Endothelial cell of umbilical vein (primary cell): Measurements from ENCODE around the gene PZP. TPM values are rescaled to one million over a fixed set of nuclear protein-coding genes. Genes with fewer than 3 reads are reported as not detected.

Experiments used
- BruUV-seq: library from RNA; stranded (reverse); fragments of 400-500 nt; replicated peaks from 2 replicates; lab custom pipeline; 2021; lab: Mats Ljungman, UMichigan
- CTCF ChIA-PET: fragments of 300-600, 350-600 bp; sonication (Branson Sonifier 250); formaldehyde crosslinking; loops from one replicate; lab custom pipeline; 2021; ENCODE audit warnings: antibody characterized with exemption, inconsistent platforms; lab: Charles Lee
- POLR2A ChIA-PET: fragments of 300-600, 350-600 bp; sonication (Branson Sonifier 250); formaldehyde crosslinking; loops from one replicate; lab custom pipeline; 2021; ENCODE audit warnings: antibody characterized with exemption, inconsistent platforms; lab: Charles Lee
- DNase-seq: peaks from one replicate; pipeline ENCODE4 v3.0.0-alpha.2; 2011; ENCODE audit warnings: low read depth, low spot score
- FAIRE-seq: peaks from 2 replicates; lab custom pipeline; 2011; peaks lifted over from hg19 to GRCh38; lab: Jason Lieb, UNC
- H2AFZ ChIP-seq: 2 replicates; pipeline ENCODE4 v1.6.0; 2012; ENCODE audit warnings: low read depth, low read length, control low read depth, inconsistent platforms
- H3K27ac ChIP-seq: 2 replicates; pipeline ENCODE4 v1.5.1; 2011; ENCODE audit warnings: low read depth, mild to moderate bottlenecking, control low read depth, low read length, moderate library complexity; ENCODE audit not compliant: insufficient read depth
- H3K27me3 ChIP-seq, 2 experiments: 2 replicates each; pipeline versions ENCODE4 v1.6.0 to v1.6.1; 2011; ENCODE audit warnings: low read length in 2 of 2, mixed read lengths in 1 of 2; ENCODE audit not compliant: control insufficient read depth in 2 of 2, insufficient read depth in 2 of 2
- H3K36me3 ChIP-seq, 2 experiments: 2 replicates in 1 of 2; 3 replicates in 1 of 2; pipeline ENCODE4 v1.5.1; 2011; ENCODE audit warnings: low read length in 2 of 2, mild to moderate bottlenecking in 1 of 2, moderate library complexity in 1 of 2; ENCODE audit not compliant: control insufficient read depth in 2 of 2, insufficient read depth in 2 of 2; ENCODE audit errors: extremely low read depth in 1 of 2
- H3K4me1 ChIP-seq: 3 replicates; pipeline ENCODE4 v1.5.1; 2011; ENCODE audit warnings: mild to moderate bottlenecking, low read length; ENCODE audit not compliant: control insufficient read depth, insufficient read depth; ENCODE audit errors: extremely low read depth
- H3K4me2 ChIP-seq: 2 replicates; pipeline ENCODE4 v1.6.1; 2011; ENCODE audit warnings: low read length, control low read depth, mixed read lengths; ENCODE audit not compliant: insufficient read depth
- H3K4me3 ChIP-seq, 3 experiments: fragments of 200-600 bp in 1 of 3; sonication (generic), shearing (Covaris generic) in 1 of 3; replicated peaks in 1 of 3; 2 replicates each; pipeline ENCODE4 v1.5.1; 2011 to 2016; ENCODE audit warnings: control low read depth in 3 of 3, low read length in 3 of 3, mild to moderate bottlenecking in 2 of 3, inconsistent platforms in 1 of 3, low read depth in 1 of 3, moderate library complexity in 1 of 3; ENCODE audit not compliant: insufficient read depth in 1 of 3
- H3K79me2 ChIP-seq: 2 replicates; pipeline ENCODE4 v1.6.0; 2012; ENCODE audit warnings: low read length, inconsistent platforms; ENCODE audit not compliant: control insufficient read depth, insufficient read depth
- H3K9ac ChIP-seq: replicated peaks from 2 replicates; pipeline ENCODE3; 2011; ENCODE audit warnings: low read length, control low read depth; ENCODE audit not compliant: insufficient read depth; ENCODE audit errors: extremely low read depth
- H3K9me1 ChIP-seq: replicated peaks from 3 replicates; pipeline ENCODE4 v1.6.0; 2011; ENCODE audit warnings: mild to moderate bottlenecking, low read length; ENCODE audit not compliant: control insufficient read depth, insufficient read depth; ENCODE audit errors: extremely low read depth
- H3K9me3 ChIP-seq: replicated peaks from 2 replicates; pipeline ENCODE4 v1.5.1; 2012; ENCODE audit warnings: low read length, inconsistent platforms; ENCODE audit not compliant: control insufficient read depth, insufficient read depth
- H4K20me1 ChIP-seq: replicated peaks from 2 replicates; pipeline ENCODE3; 2011; ENCODE audit warnings: mild to moderate bottlenecking, low read length; ENCODE audit not compliant: control insufficient read depth, insufficient read depth; ENCODE audit errors: extremely low read depth
- CTCF ChIP-seq, 2 donors: IDR thresholded peaks; 1 replicate in 1 of 2; 2 replicates in 1 of 2; pipeline ENCODE4 v1.5.1; 2011; ENCODE audit warnings: low read length in 2 of 2, mild to moderate bottlenecking in 2 of 2, moderate library complexity in 2 of 2, control low read depth in 1 of 2, inconsistent platforms in 1 of 2, low read depth in 1 of 2; ENCODE audit not compliant: insufficient read depth in 1 of 2; ENCODE audit errors: extremely low read depth in 1 of 2
- EZH2 ChIP-seq: IDR thresholded peaks from 2 replicates; pipeline ENCODE4 v1.6.1; 2012; ENCODE audit warnings: borderline replicate concordance, low read depth, mild to moderate bottlenecking, moderate library complexity, low read length, inconsistent platforms; ENCODE audit not compliant: severe bottlenecking
- FOS ChIP-seq: IDR thresholded peaks from 2 replicates; pipeline ENCODE4 v1.6.1; 2011; ENCODE audit warnings: mild to moderate bottlenecking, low read length, moderate library complexity, borderline replicate concordance; ENCODE audit not compliant: insufficient read depth
- GATA2 ChIP-seq: IDR thresholded peaks from 2 replicates; pipeline ENCODE4 v1.7.0; 2011; ENCODE audit warnings: low read depth, mild to moderate bottlenecking, moderate library complexity, mixed read lengths, low read length; ENCODE audit not compliant: insufficient read length, insufficient read depth
- JUN ChIP-seq: IDR thresholded peaks from 2 replicates; pipeline ENCODE4 v1.6.1; 2011; ENCODE audit warnings: borderline replicate concordance, low read depth; ENCODE audit not compliant: insufficient read length, insufficient read depth
- MYC ChIP-seq: IDR thresholded peaks from one replicate; pipeline ENCODE4 v1.6.1; 2011; ENCODE audit warnings: mild to moderate bottlenecking, low read depth, low read length
- POLR2A ChIP-seq: IDR thresholded peaks from 2 replicates; pipeline ENCODE4 v1.6.1; 2012; ENCODE audit warnings: low read depth, mild to moderate bottlenecking, control low read depth, low read length
- POLR2AphosphoS5 ChIP-seq: IDR thresholded peaks from 2 replicates; pipeline ENCODE4 v1.6.1; 2012; ENCODE audit warnings: low read depth, mild to moderate bottlenecking, control low read depth, low read length, moderate library complexity; ENCODE audit not compliant: insufficient read depth
- dilution Hi-C: fragments of 300-500 bp; cut with MboI; formaldehyde crosslinking; loops from one replicate; pipeline ENCODE4 v1.15.0; 2019; ENCODE audit warnings: low sequenced_read_pairs; ENCODE audit not compliant: extremely low pct_ligation_motif_present
- intact Hi-C: fragments of 100-400 bp; cut with micrococcal nuclease; formaldehyde crosslinking; loops from one replicate; pipeline ENCODE4 v1.10.0; 2022
- polyA plus RNA-seq, 4 experiments: library from polyadenylated mRNA; depleted of rRNA in 3 of 4; stranded (reverse) in 3 of 4; unstranded in 1 of 4; fragments of >200 nt; gene quantifications; 2 replicates each; pipeline versions ENCODE4 v1.2.1 to v1.2.3, GENCODE V29; 2011 to 2012; ENCODE audit warnings: missing spikeins in 1 of 4
- total RNA-seq: library from RNA; stranded (reverse); gene quantifications from 2 replicates; pipeline ENCODE4 v1.2.3, GENCODE V29; 2021
- TF ChIP-seq, protein P1 (sequence below): IDR thresholded peaks from 2 replicates; pipeline ENCODE4 v1.6.1; 2011; ENCODE audit not compliant: insufficient read depth, insufficient read length

The PZP gene
- total and polyA plus RNA-seq, 2 donors (not counting 3 experiments of a cell fraction or from before 2014, with no cell fraction given), result 0.73 to 0.84 TPM

GRCh38 chr12:9107542-9107873, 100.7 kb downstream of the PZP start:
- FAIRE-seq (no peak), DNase-seq (no peak)
- Histone ChIP-seq H3K4me3 (no peak overlapping the region), H2AFZ (no peak overlapping the region), H3K36me3 (no peaks in the 10 kb centered on the region), H4K20me1 (no peaks in the 10 kb centered on the region), H3K4me1 (no peaks in the 10 kb centered on the region), H3K9ac (no peak overlapping the region), H3K4me2 (no peak overlapping the region), H3K9me3 (no peaks in the 10 kb centered on the region), H3K27me3 (no peaks in the 10 kb centered on the region), H3K27ac (no peak overlapping the region), H3K79me2 (no peaks in the 10 kb centered on the region), H3K9me1 (no peaks in the 10 kb centered on the region)
- dilution Hi-C loops (no loop called here), intact Hi-C loops (no loop called here)
- no peak for TF ChIP-seq CTCF (IDR thresholded peaks at IDR 0.05; ENCODE audit: extremely low read depth in 1 of 2, insufficient read depth in 1 of 2, low read depth in 1 of 2, low read length in 2 of 2)
- TF ChIP-seq, protein P1, sequence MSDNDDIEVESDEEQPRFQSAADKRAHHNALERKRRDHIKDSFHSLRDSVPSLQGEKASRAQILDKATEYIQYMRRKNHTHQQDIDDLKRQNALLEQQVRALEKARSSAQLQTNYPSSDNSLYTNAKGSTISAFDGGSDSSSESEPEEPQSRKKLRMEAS, result no peak
- TF ChIP-seq JUN, result no peak
- no peak for TF ChIP-seq POLR2AphosphoS5
- no peak for TF ChIP-seq FOS
- TF ChIP-seq EZH2, result no peak
- TF ChIP-seq GATA2, result no peak
- TF ChIP-seq MYC, result no peak
- no peak for TF ChIP-seq POLR2A
- POLR2A ChIA-PET, result no interaction called here
- BruUV-seq, result no TSS peak
- CTCF ChIA-PET, result no interaction called here
